Astrocyte (in vitro differentiated cells and primary cell): ENCODE data around the gene TNRC6A. TPM values are rescaled to one million over a fixed set of nuclear protein-coding genes. Genes with fewer than 3 reads are reported as not detected.

Experiments
- DNase-seq: peaks from one replicate; pipeline ENCODE4 v3.0.0-alpha.2; 2010; ENCODE audit warnings: low read depth
- FAIRE-seq: peaks from 2 replicates; lab custom pipeline; 2011; peaks lifted over from hg19 to GRCh38; lab: Jason Lieb, UNC
- H2AFZ ChIP-seq: 2 replicates; pipeline ENCODE4 v1.6.0; 2012; ENCODE audit warnings: low read depth, low read length, inconsistent platforms
- H3K27ac ChIP-seq: 2 replicates; pipeline ENCODE4 v1.5.1; 2011; ENCODE audit warnings: low read depth, low read length, inconsistent platforms
- H3K27me3 ChIP-seq: 2 replicates; pipeline ENCODE4 v1.6.0; 2011; ENCODE audit warnings: low read length, inconsistent platforms; ENCODE audit not compliant: insufficient read depth
- H3K36me3 ChIP-seq: 2 replicates; pipeline ENCODE4 v1.5.1; 2011; ENCODE audit warnings: low read length, inconsistent platforms; ENCODE audit not compliant: insufficient read depth
- H3K4me1 ChIP-seq: 2 replicates; pipeline ENCODE4 v1.5.1; 2011; ENCODE audit warnings: low read length, inconsistent platforms; ENCODE audit not compliant: insufficient read depth
- H3K4me2 ChIP-seq: 2 replicates; pipeline ENCODE4 v1.6.0; 2012; ENCODE audit warnings: low read length, inconsistent platforms
- H3K4me3 ChIP-seq: 2 replicates; pipeline ENCODE4 v1.5.1; 2011; ENCODE audit warnings: low read depth, mild to moderate bottlenecking, low read length, inconsistent platforms; ENCODE audit not compliant: insufficient read depth
- H3K79me2 ChIP-seq: 2 replicates; pipeline ENCODE4 v1.6.0; 2012; ENCODE audit warnings: mild to moderate bottlenecking, low read length, inconsistent platforms; ENCODE audit not compliant: insufficient read depth
- H3K9ac ChIP-seq: 2 replicates; pipeline ENCODE4 v1.6.0; 2012; ENCODE audit warnings: mild to moderate bottlenecking, low read length, inconsistent platforms
- H3K9me3 ChIP-seq: 2 replicates; pipeline ENCODE4 v1.5.1; 2012; ENCODE audit warnings: low read depth, mild to moderate bottlenecking, low read length, inconsistent platforms; ENCODE audit not compliant: insufficient read depth
- H4K20me1 ChIP-seq: 2 replicates; pipeline ENCODE4 v1.6.0; 2012; ENCODE audit warnings: low read length, inconsistent platforms; ENCODE audit not compliant: insufficient read depth
- H3K27ac Mint-ChIP-seq: one replicate; pipeline ENCODE4 v1.8.0; 2021; ENCODE audit warnings: mild to moderate bottlenecking, mixed read lengths; ENCODE audit not compliant: unreplicated experiment
- H3K27me3 Mint-ChIP-seq: one replicate; pipeline ENCODE4 v1.8.0; 2021; ENCODE audit warnings: low read depth, mixed read lengths; ENCODE audit not compliant: unreplicated experiment
- H3K36me3 Mint-ChIP-seq: one replicate; pipeline ENCODE4 v1.8.0; 2021; ENCODE audit warnings: low read depth, mixed read lengths; ENCODE audit not compliant: unreplicated experiment
- H3K4me1 Mint-ChIP-seq: one replicate; pipeline ENCODE4 v1.8.0; 2021; ENCODE audit warnings: low read depth, mixed read lengths; ENCODE audit not compliant: unreplicated experiment
- H3K4me3 Mint-ChIP-seq: one replicate; pipeline ENCODE4 v1.8.0; 2021; ENCODE audit warnings: mild to moderate bottlenecking, moderate library complexity, mixed read lengths; ENCODE audit not compliant: unreplicated experiment
- H3K9me3 Mint-ChIP-seq: one replicate; pipeline ENCODE4 v1.8.0; 2021; ENCODE audit warnings: mild to moderate bottlenecking, mixed read lengths; ENCODE audit not compliant: unreplicated experiment
- EZH2 ChIP-seq: IDR thresholded peaks from 2 replicates; pipeline ENCODE4 v1.6.1; 2012; ENCODE audit warnings: mild to moderate bottlenecking, low read length, inconsistent platforms; ENCODE audit not compliant: insufficient read depth
- total RNA-seq: library from RNA; stranded (reverse); gene quantifications from 2 replicates; pipeline ENCODE4 v1.2.1, GENCODE V29; 2021
- TF ChIP-seq, protein P1 (sequence below): IDR thresholded peaks from 2 replicates; pipeline ENCODE4 v1.5.1; 2011; ENCODE audit warnings: low read depth, mild to moderate bottlenecking, inconsistent platforms, low read length, moderate library complexity; ENCODE audit not compliant: insufficient read depth

The TNRC6A gene
- total RNA-seq, 1 donor from 2014 or later: 51.1 TPM

DNA sequence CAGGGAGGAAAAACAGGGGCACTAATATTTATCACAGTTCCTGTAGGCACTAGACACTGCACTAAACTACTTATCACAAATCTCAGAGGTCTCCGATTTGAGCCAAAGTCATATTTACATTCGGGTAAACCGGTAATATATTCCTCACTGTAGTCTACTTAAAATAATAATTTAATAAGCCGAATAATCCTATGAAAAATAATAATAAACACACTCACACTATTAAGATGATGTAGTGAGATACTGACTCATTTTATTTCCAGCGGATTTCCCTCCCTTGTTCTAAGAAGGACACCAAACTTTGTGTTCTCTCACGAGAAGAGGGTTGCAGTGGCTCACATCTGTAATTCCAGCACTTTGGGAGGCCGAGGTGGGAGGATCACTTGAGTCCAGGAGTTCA, 36.6 kb upstream of the TNRC6A start:
- DNase-seq: no peak
- no peaks in the 10 kb centered on the region for H3K9me3 Mint-ChIP-seq
- no peaks in the 10 kb centered on the region for H4K20me1 ChIP-seq
- no peak overlapping the region for H3K27ac Mint-ChIP-seq
- H3K9ac ChIP-seq: no peak overlapping the region
- H3K36me3 Mint-ChIP-seq: no peaks in the 10 kb centered on the region
- H3K79me2 ChIP-seq: no peaks in the 10 kb centered on the region
- H3K4me3 ChIP-seq: no peak overlapping the region
- no peaks in the 10 kb centered on the region for H3K4me1 Mint-ChIP-seq
- no peaks in the 10 kb centered on the region for H3K4me1 ChIP-seq
- no peaks in the 10 kb centered on the region for H3K36me3 ChIP-seq
- TF ChIP-seq, protein P1, sequence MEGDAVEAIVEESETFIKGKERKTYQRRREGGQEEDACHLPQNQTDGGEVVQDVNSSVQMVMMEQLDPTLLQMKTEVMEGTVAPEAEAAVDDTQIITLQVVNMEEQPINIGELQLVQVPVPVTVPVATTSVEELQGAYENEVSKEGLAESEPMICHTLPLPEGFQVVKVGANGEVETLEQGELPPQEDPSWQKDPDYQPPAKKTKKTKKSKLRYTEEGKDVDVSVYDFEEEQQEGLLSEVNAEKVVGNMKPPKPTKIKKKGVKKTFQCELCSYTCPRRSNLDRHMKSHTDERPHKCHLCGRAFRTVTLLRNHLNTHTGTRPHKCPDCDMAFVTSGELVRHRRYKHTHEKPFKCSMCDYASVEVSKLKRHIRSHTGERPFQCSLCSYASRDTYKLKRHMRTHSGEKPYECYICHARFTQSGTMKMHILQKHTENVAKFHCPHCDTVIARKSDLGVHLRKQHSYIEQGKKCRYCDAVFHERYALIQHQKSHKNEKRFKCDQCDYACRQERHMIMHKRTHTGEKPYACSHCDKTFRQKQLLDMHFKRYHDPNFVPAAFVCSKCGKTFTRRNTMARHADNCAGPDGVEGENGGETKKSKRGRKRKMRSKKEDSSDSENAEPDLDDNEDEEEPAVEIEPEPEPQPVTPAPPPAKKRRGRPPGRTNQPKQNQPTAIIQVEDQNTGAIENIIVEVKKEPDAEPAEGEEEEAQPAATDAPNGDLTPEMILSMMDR: no peak
- TF ChIP-seq EZH2: no peak
- H3K4me2 ChIP-seq: no peak overlapping the region
- no peak for FAIRE-seq
- H3K27me3 ChIP-seq: no peaks in the 10 kb centered on the region
- no peaks in the 10 kb centered on the region for H3K9me3 ChIP-seq
- no peaks in the 10 kb centered on the region for H3K27me3 Mint-ChIP-seq
- H3K27ac ChIP-seq: no peak overlapping the region
- no peak overlapping the region for H2AFZ ChIP-seq
- H3K4me3 Mint-ChIP-seq: no peak overlapping the region

DNA sequence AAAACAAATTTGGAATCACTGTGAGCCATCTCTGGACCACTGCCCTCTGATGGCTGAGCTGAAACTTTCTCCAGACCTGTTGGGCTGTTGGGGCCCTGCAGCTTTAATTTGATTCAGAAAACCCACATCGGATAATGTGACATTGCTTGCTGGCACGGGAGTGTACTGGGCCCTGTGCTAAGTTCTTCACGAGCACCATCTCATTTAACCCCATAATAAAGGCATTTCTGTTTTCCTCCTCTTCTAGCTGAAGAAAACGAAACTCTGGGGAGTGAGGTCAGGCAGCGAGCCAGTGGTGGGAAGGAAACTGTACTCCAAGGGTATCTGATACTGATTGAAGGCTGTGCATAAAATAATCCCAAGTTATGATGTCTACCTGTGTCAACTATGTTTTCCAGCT, 34.5 kb upstream of the TNRC6A start:
- Histone ChIP-seq H3K4me2 (no peak overlapping the region), H3K4me1 (no peaks in the 10 kb centered on the region), H3K27ac (no peak overlapping the region), H3K9me3 (no peaks in the 10 kb centered on the region), H3K9ac (no peak overlapping the region), H3K79me2 (no peaks in the 10 kb centered on the region), H3K27me3 (no peaks in the 10 kb centered on the region), H4K20me1 (no peaks in the 10 kb centered on the region), H3K4me3 (no peak overlapping the region), H2AFZ (no peak overlapping the region), H3K36me3 (no peaks in the 10 kb centered on the region)
- Mint-ChIP-seq H3K27ac (no peak overlapping the region), H3K4me3 (no peak overlapping the region), H3K36me3 (no peaks in the 10 kb centered on the region), H3K4me1 (no peaks in the 10 kb centered on the region), H3K9me3 (no peaks in the 10 kb centered on the region), H3K27me3 (no peaks in the 10 kb centered on the region)
- TF ChIP-seq, protein P1: no peak
- TF ChIP-seq EZH2: no peak
- FAIRE-seq (no peak), DNase-seq (no peak)

DNA sequence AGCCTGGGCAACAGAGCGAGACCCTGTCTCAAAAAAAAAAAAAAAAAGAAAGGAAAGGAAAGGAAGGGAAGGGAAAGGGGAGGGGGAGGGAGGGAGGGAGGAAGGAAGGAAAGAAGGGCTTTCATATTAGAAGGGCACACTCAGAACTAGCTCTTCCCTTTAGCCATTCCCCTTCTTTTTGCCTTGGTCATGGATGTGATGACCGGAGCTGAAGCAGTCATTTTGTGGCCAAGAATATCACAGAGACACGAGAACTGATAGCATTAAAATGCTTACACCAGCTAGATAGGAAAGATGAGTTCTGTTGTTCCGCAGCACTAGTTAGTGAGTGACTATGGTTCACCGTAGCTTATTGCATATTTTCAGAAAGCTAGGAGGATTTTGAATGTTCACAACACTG, 32.8 kb upstream of the TNRC6A start:
- H3K4me1 ChIP-seq: peaks cover 5% of the 10 kb centered on the region
- H3K9me3 Mint-ChIP-seq: no peaks in the 10 kb centered on the region
- no peak overlapping the region for H2AFZ ChIP-seq
- no peaks in the 10 kb centered on the region for H3K27me3 Mint-ChIP-seq
- no peak overlapping the region for H3K4me2 ChIP-seq
- no peak for DNase-seq
- no peaks in the 10 kb centered on the region for H3K36me3 ChIP-seq
- no peaks in the 10 kb centered on the region for H3K27me3 ChIP-seq
- no peaks in the 10 kb centered on the region for H3K9me3 ChIP-seq
- no peak for FAIRE-seq
- H3K4me3 Mint-ChIP-seq: no peak overlapping the region
- H3K27ac Mint-ChIP-seq: no peak overlapping the region
- no peak overlapping the region for H3K9ac ChIP-seq
- no peak overlapping the region for H3K4me3 ChIP-seq
- no peak for TF ChIP-seq EZH2
- TF ChIP-seq, protein P1: no peak
- no peaks in the 10 kb centered on the region for H3K36me3 Mint-ChIP-seq
- H3K27ac ChIP-seq: no peak overlapping the region
- no peaks in the 10 kb centered on the region for H3K79me2 ChIP-seq
- H3K4me1 Mint-ChIP-seq: peaks cover 9% of the 10 kb centered on the region
- no peaks in the 10 kb centered on the region for H4K20me1 ChIP-seq
